Measurements from ENCODE around the gene TM4SF4. TPM values are rescaled to one million over a fixed set of nuclear protein-coding genes. Genes with fewer than 3 reads are reported as not detected.

TM4SF4 gene
- total RNA-seq, 3 donors from 2014 or later, result 0.14 to 7.1 TPM; not detected in 1

- ATAC-seq (no peak), DNase-seq (no peak)
- Histone ChIP-seq H3K4me1 (ENCODE audit: low read depth) (no peaks in the 10 kb centered on the region), H3K9me3 (no peaks in the 10 kb centered on the region), H3K4me3 (no peak overlapping the region), H3K36me3 (ENCODE audit: low read depth) (no peaks in the 10 kb centered on the region)
- intact Hi-C loops (cut with DNase I, micrococcal nuclease), result no loop called here
- no peak for TF ChIP-seq CTCF (IDR thresholded peaks at IDR 0.05)
These were observed 68.1 kb downstream of the TM4SF4 start for GRCh38 chr3:149542375-149543312.

GRCh38 chr3:149545049-149545448 lies 70.6 kb downstream of the TM4SF4 start:
- no peak for TF ChIP-seq CTCF (IDR thresholded peaks at IDR 0.05)
- no peaks in the 10 kb centered on the region for H3K4me1 ChIP-seq (ENCODE audit: low read depth)
- no peak for ATAC-seq
- no peak overlapping the region for H3K4me3 ChIP-seq
- no peaks in the 10 kb centered on the region for H3K9me3 ChIP-seq
- no peaks in the 10 kb centered on the region for H3K36me3 ChIP-seq (ENCODE audit: low read depth)
- intact Hi-C loops (cut with DNase I, micrococcal nuclease), result no loop called here
- no peak for DNase-seq

GRCh38 chr3:149547413-149547812 lies 72.9 kb downstream of the TM4SF4 start:
- Histone ChIP-seq H3K36me3 (ENCODE audit: low read depth) (no peaks in the 10 kb centered on the region), H3K9me3 (no peaks in the 10 kb centered on the region), H3K4me3 (no peak overlapping the region), H3K4me1 (ENCODE audit: low read depth) (no peaks in the 10 kb centered on the region)
- intact Hi-C loops (cut with DNase I, micrococcal nuclease), result no loop called here
- DNase-seq (peak in 1 of 3 donors; percentile 54), ATAC-seq (peak; percentile 36)
- TF ChIP-seq CTCF (IDR thresholded peaks at IDR 0.05), result no peak

GRCh38 chr3:149547954-149548668 lies 73.6 kb downstream of the TM4SF4 start:
- H3K36me3 ChIP-seq (ENCODE audit: low read depth), result no peaks in the 10 kb centered on the region
- H3K4me1 ChIP-seq (ENCODE audit: low read depth), result no peaks in the 10 kb centered on the region
- peak; percentile 84 for ATAC-seq
- no peak overlapping the region for H3K4me3 ChIP-seq
- intact Hi-C loops (cut with DNase I, micrococcal nuclease), result no loop called here
- no peaks in the 10 kb centered on the region for H3K9me3 ChIP-seq
- DNase-seq, result peak in 1 of 3 donors; percentile 19
- TF ChIP-seq CTCF (IDR thresholded peaks at IDR 0.05), result no peak

GRCh38 chr3:149548669-149549065 lies 74.2 kb downstream of the TM4SF4 start:
- no peak for ATAC-seq
- intact Hi-C loops (cut with DNase I, micrococcal nuclease), result no loop called here
- no peaks in the 10 kb centered on the region for H3K4me1 ChIP-seq (ENCODE audit: low read depth)

More at GRCh38 chr3:149548669-149549065, 74.2 kb downstream of the TM4SF4 start:
- Histone ChIP-seq H3K9me3 (no peaks in the 10 kb centered on the region), H3K36me3 (ENCODE audit: low read depth) (no peaks in the 10 kb centered on the region), H3K4me3 (no peak overlapping the region)
- TF ChIP-seq CTCF (IDR thresholded peaks at IDR 0.05), result no peak
- no peak for DNase-seq

Data from mucosa of descending colon (tissue), 3 donors.